ENCODE data around the gene NGLY1. TPM values are rescaled to one million over a fixed set of nuclear protein-coding genes. Genes with fewer than 3 reads are reported as not detected.
A peak's percentile ranks its signal among the peaks of the same experiment; 100 is the strongest.

NGLY1 gene
- total and polyA plus RNA-seq, 2 donors (not counting 1 experiment from before 2014, with no cell fraction given): 11.6 to 34.0 TPM

GRCh38 chr3:25678581-25678980, 104.7 kb downstream of the NGLY1 start:
- H3K4me3 ChIP-seq (replicated peaks in 1 of 4; ENCODE audit: control extremely low read depth in 1 of 4, insufficient read depth in 1 of 4, low read depth in 3 of 4, low read length in 4 of 4): no peak overlapping the region
- no peaks in the 10 kb centered on the region for H3K36me3 ChIP-seq (ENCODE audit: control insufficient read depth, insufficient read depth, low read length)
- H3K79me2 ChIP-seq (ENCODE audit: control insufficient read depth, insufficient read depth, low read length): no peaks in the 10 kb centered on the region
- no peaks in the 10 kb centered on the region for H3K27me3 ChIP-seq (ENCODE audit: control insufficient read depth, insufficient read depth, low read length)
- no peak overlapping the region for H3K4me2 ChIP-seq (ENCODE audit: extremely low read depth, insufficient read depth, low read length)
- H3K4me1 ChIP-seq (ENCODE audit: control insufficient read depth, extremely low read depth, insufficient read depth, low read length): no peaks in the 10 kb centered on the region
- no peak overlapping the region for H3K9ac ChIP-seq (ENCODE audit: insufficient read depth, low read length)
- peak; percentile 2 to 12 for DNase-seq (ENCODE audit: low read depth in 2 of 2)
- H3K9me3 ChIP-seq (ENCODE audit: control insufficient read depth, insufficient read depth, low read depth, low read length): no peaks in the 10 kb centered on the region
- H2AFZ ChIP-seq (ENCODE audit: low read length): no peak overlapping the region
- TF ChIP-seq CTCF (conservative IDR thresholded peaks at IDR 0.05 in 1 of 2, IDR thresholded peaks at IDR 0.05 in 1 of 2; ENCODE audit: low read depth in 1 of 2, low read length in 2 of 2): no peak
- no peak for TF ChIP-seq EZH2 (IDR thresholded peaks at IDR 0.05; ENCODE audit: low read length, missing control alignments)
- H4K20me1 ChIP-seq (ENCODE audit: control insufficient read depth, extremely low read depth, insufficient read depth, low read length): no peaks in the 10 kb centered on the region
- H3K27ac ChIP-seq (ENCODE audit: insufficient read depth, low read length): no peak overlapping the region

GRCh38 chr3:25677121-25677520, 106.1 kb downstream of the NGLY1 start:
- no peak overlapping the region for H3K9ac ChIP-seq (ENCODE audit: insufficient read depth, low read length)
- no peaks in the 10 kb centered on the region for H3K79me2 ChIP-seq (ENCODE audit: control insufficient read depth, insufficient read depth, low read length)
- no peak overlapping the region for H2AFZ ChIP-seq (ENCODE audit: low read length)
- no peaks in the 10 kb centered on the region for H3K27me3 ChIP-seq (ENCODE audit: control insufficient read depth, insufficient read depth, low read length)
- TF ChIP-seq EZH2 (IDR thresholded peaks at IDR 0.05; ENCODE audit: low read length, missing control alignments) (no peak), CTCF (conservative IDR thresholded peaks at IDR 0.05 in 1 of 2, IDR thresholded peaks at IDR 0.05 in 1 of 2; ENCODE audit: low read depth in 1 of 2, low read length in 2 of 2) (no peak)
- no peaks in the 10 kb centered on the region for H4K20me1 ChIP-seq (ENCODE audit: control insufficient read depth, extremely low read depth, insufficient read depth, low read length)
- H3K4me1 ChIP-seq (ENCODE audit: control insufficient read depth, extremely low read depth, insufficient read depth, low read length): no peaks in the 10 kb centered on the region
- H3K4me3 ChIP-seq (replicated peaks in 1 of 4; ENCODE audit: control extremely low read depth in 1 of 4, insufficient read depth in 1 of 4, low read depth in 3 of 4, low read length in 4 of 4): no peak overlapping the region
- no peaks in the 10 kb centered on the region for H3K36me3 ChIP-seq (ENCODE audit: control insufficient read depth, insufficient read depth, low read length)
- no peak overlapping the region for H3K27ac ChIP-seq (ENCODE audit: insufficient read depth, low read length)
- no peak for DNase-seq (ENCODE audit: low read depth in 2 of 2)
- H3K4me2 ChIP-seq (ENCODE audit: extremely low read depth, insufficient read depth, low read length): no peak overlapping the region
- H3K9me3 ChIP-seq (ENCODE audit: control insufficient read depth, insufficient read depth, low read depth, low read length): no peaks in the 10 kb centered on the region

DNA sequence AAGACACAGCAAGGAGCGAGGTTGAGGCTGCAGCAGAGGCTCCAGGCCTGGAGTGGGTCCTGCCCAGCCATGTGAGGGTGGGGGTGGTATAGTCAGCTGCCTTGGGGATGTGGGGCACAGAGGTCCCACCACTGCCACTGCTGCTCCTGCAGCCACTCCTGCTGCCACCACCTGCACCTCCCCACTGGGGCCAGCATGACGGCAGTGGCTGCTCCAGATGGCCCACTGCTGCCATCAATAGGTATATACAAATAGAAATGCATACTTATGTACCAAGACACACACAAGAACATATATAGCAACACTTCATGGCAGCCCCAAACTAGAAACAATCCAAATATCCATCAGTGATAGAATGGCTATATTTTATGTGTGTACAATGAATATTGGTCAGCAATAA, 108.6 kb downstream of the NGLY1 start:
- no peak overlapping the region for H2AFZ ChIP-seq (ENCODE audit: low read length)
- H3K27me3 ChIP-seq (ENCODE audit: control insufficient read depth, insufficient read depth, low read length): no peaks in the 10 kb centered on the region
- H3K4me1 ChIP-seq (ENCODE audit: control insufficient read depth, extremely low read depth, insufficient read depth, low read length): no peaks in the 10 kb centered on the region
- DNase-seq (ENCODE audit: low read depth in 2 of 2): no peak
- no peaks in the 10 kb centered on the region for H4K20me1 ChIP-seq (ENCODE audit: control insufficient read depth, extremely low read depth, insufficient read depth, low read length)
- no peak overlapping the region for H3K9ac ChIP-seq (ENCODE audit: insufficient read depth, low read length)
- H3K4me2 ChIP-seq (ENCODE audit: extremely low read depth, insufficient read depth, low read length): no peak overlapping the region
- TF ChIP-seq EZH2 (IDR thresholded peaks at IDR 0.05; ENCODE audit: low read length, missing control alignments) (no peak), CTCF (conservative IDR thresholded peaks at IDR 0.05 in 1 of 2, IDR thresholded peaks at IDR 0.05 in 1 of 2; ENCODE audit: low read depth in 1 of 2, low read length in 2 of 2) (no peak)
- H3K79me2 ChIP-seq (ENCODE audit: control insufficient read depth, insufficient read depth, low read length): no peaks in the 10 kb centered on the region
- H3K36me3 ChIP-seq (ENCODE audit: control insufficient read depth, insufficient read depth, low read length): no peaks in the 10 kb centered on the region
- H3K4me3 ChIP-seq (replicated peaks in 1 of 4; ENCODE audit: control extremely low read depth in 1 of 4, insufficient read depth in 1 of 4, low read depth in 3 of 4, low read length in 4 of 4): no peak overlapping the region
- H3K9me3 ChIP-seq (ENCODE audit: control insufficient read depth, insufficient read depth, low read depth, low read length): no peaks in the 10 kb centered on the region
- H3K27ac ChIP-seq (ENCODE audit: insufficient read depth, low read length): no peak overlapping the region

Data from fibroblast of lung (primary cell).